Calu3 (cell line): ENCODE results near the gene NCAPG. TPM values are rescaled to one million over a fixed set of nuclear protein-coding genes. Genes with fewer than 3 reads are reported as not detected.

Experiments used
- BruUV-seq: library from RNA; stranded (reverse); fragments of 400-500 nt; replicated peaks from 2 replicates; lab custom pipeline; 2021; lab: Mats Ljungman, UMichigan
- CTCF ChIA-PET: fragments of 300-600 bp; sonication (Branson Sonifier 250); formaldehyde crosslinking; loops from one replicate; lab custom pipeline; 2022; ENCODE audit warnings: antibody characterized with exemption; lab: Charles Lee
- DNase-seq: peaks from one replicate; pipeline ENCODE4 v3.0.0; 2022
- H3K27ac Mint-ChIP-seq: one replicate; pipeline ENCODE4 v1.8.0; 2022; ENCODE audit warnings: mixed read lengths; ENCODE audit not compliant: unreplicated experiment
- H3K27me3 Mint-ChIP-seq: one replicate; pipeline ENCODE4 v1.8.0; 2022; ENCODE audit warnings: mixed read lengths; ENCODE audit not compliant: unreplicated experiment
- H3K36me3 Mint-ChIP-seq: one replicate; pipeline ENCODE4 v1.8.0; 2022; ENCODE audit warnings: mild to moderate bottlenecking, moderate library complexity, mixed read lengths; ENCODE audit not compliant: insufficient read depth, unreplicated experiment
- H3K4me1 Mint-ChIP-seq: one replicate; pipeline ENCODE4 v1.8.0; 2022; ENCODE audit warnings: mild to moderate bottlenecking, low read depth, mixed read lengths; ENCODE audit not compliant: unreplicated experiment
- H3K4me3 Mint-ChIP-seq: one replicate; pipeline ENCODE4 v1.8.0; 2022; ENCODE audit warnings: mild to moderate bottlenecking, low read depth, moderate library complexity, mixed read lengths; ENCODE audit not compliant: unreplicated experiment
- H3K9me3 Mint-ChIP-seq: one replicate; pipeline ENCODE4 v1.8.0; 2022; ENCODE audit warnings: low read depth, mixed read lengths; ENCODE audit not compliant: unreplicated experiment
- intact Hi-C: fragments of 100-400 bp; cut with micrococcal nuclease; formaldehyde crosslinking; loops from one replicate; pipeline ENCODE4 v1.10.0; 2022; ENCODE audit not compliant: unreplicated experiment
- total RNA-seq: library from RNA; stranded (reverse); gene quantifications from 2 replicates; pipeline ENCODE4 v1.2.3, GENCODE V29; 2022
- TF ChIP-seq, protein P1 (sequence below): fragments of 200-600 bp; IDR thresholded peaks from one replicate; pipeline ENCODE4 v1.8.0; 2022; ENCODE audit warnings: antibody characterized with exemption; ENCODE audit not compliant: unreplicated experiment

The NCAPG gene
- total RNA-seq, 1 experiment from 2014 or later: 35.3 TPM

DNA sequence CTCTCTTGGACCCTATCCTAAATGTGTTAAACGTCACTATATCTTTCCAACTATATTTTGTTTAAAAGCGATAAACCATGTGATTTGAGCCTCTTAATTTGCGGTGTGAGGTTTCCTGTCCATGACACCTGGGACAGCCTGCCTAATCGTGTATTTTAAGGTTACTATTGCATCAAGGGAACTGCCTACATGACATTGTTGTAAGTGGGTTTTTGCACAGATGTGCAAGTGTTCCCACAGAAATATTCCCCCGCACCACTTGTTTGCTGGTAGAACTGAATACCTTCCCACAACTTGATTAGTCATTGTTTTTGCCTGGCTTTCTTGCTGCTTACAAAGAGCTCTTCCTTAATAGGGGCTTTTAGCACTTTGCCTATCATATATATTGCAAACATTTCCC, 24.2 kb upstream of the NCAPG start:
- H3K9me3 Mint-ChIP-seq: peaks cover 3% of the 10 kb centered on the region
- CTCF ChIA-PET: interaction anchor here (0.8 kb wide), 1 partner anchor 237 kb away, joined by 3 read pairs; no protein-coding TSS in a partner anchor
- intact Hi-C loops: loop anchor here (5.0 kb wide), 1 partner anchor 239 kb away; no protein-coding TSS in a partner anchor
- H3K36me3 Mint-ChIP-seq: no peaks in the 10 kb centered on the region
- no peak for DNase-seq
- BruUV-seq: no TSS peak
- H3K27me3 Mint-ChIP-seq: peaks cover 6% of the 10 kb centered on the region
- no peaks in the 10 kb centered on the region for H3K4me1 Mint-ChIP-seq
- TF ChIP-seq, protein P1, sequence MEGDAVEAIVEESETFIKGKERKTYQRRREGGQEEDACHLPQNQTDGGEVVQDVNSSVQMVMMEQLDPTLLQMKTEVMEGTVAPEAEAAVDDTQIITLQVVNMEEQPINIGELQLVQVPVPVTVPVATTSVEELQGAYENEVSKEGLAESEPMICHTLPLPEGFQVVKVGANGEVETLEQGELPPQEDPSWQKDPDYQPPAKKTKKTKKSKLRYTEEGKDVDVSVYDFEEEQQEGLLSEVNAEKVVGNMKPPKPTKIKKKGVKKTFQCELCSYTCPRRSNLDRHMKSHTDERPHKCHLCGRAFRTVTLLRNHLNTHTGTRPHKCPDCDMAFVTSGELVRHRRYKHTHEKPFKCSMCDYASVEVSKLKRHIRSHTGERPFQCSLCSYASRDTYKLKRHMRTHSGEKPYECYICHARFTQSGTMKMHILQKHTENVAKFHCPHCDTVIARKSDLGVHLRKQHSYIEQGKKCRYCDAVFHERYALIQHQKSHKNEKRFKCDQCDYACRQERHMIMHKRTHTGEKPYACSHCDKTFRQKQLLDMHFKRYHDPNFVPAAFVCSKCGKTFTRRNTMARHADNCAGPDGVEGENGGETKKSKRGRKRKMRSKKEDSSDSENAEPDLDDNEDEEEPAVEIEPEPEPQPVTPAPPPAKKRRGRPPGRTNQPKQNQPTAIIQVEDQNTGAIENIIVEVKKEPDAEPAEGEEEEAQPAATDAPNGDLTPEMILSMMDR: no peak
- no peak overlapping the region for H3K4me3 Mint-ChIP-seq
- H3K27ac Mint-ChIP-seq: no peak overlapping the region

DNA sequence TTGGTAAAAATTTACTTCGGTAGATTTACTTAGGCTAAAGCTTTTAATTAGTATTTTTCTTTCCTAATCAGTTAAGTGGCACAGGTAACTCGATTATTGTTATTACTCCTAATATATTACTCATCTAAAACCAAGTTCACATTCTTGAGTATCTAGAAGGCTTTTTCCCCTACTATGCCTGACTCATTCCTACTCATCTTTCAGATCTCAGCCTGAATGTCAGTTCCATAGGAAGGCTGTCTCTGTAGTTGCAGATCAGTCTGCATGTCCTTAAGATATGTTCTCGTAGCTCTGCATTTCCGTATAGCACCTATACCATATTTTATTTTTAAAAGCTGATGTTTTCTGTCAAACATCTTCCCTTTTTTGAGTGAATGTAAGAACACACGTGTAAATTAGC, 23.5 kb upstream of the NCAPG start:
- intact Hi-C loops: loop anchor here (5.0 kb wide), 1 partner anchor 240 kb away; no protein-coding TSS in a partner anchor
- Mint-ChIP-seq H3K36me3 (no peaks in the 10 kb centered on the region), H3K27me3 (no peaks in the 10 kb centered on the region), H3K9me3 (no peaks in the 10 kb centered on the region), H3K4me3 (no peak overlapping the region), H3K4me1 (no peaks in the 10 kb centered on the region), H3K27ac (no peak overlapping the region)
- BruUV-seq: no TSS peak
- TF ChIP-seq, protein P1: no peak
- no peak for DNase-seq
- CTCF ChIA-PET: no interaction called here

DNA sequence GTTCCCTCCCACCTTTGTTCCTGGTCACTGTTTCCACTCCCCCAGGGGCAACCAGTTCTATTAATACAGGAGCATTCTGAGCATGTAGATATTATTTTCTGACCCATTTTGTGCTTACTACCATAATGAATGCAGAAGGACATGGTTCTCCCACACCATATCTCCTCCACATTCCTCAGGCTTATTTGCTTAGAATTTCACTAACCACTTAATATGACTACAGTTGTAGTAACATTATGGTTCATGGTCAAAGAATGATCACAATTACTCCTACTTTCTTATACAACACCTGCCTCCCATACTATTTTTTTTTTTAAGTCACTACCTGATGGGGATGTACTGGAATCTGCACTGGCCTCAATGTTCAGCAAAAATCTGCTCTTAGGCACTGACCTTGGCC, 21.8 kb upstream of the NCAPG start:
- intact Hi-C loops: loop anchor here (5.0 kb wide), 1 partner anchor 242 kb away; no protein-coding TSS in a partner anchor
- DNase-seq: no peak
- CTCF ChIA-PET: no interaction called here
- TF ChIP-seq, protein P1: no peak
- H3K36me3 Mint-ChIP-seq: no peaks in the 10 kb centered on the region
- no peaks in the 10 kb centered on the region for H3K27me3 Mint-ChIP-seq
- H3K27ac Mint-ChIP-seq: no peak overlapping the region
- no peaks in the 10 kb centered on the region for H3K4me1 Mint-ChIP-seq
- no TSS peak for BruUV-seq
- no peak overlapping the region for H3K4me3 Mint-ChIP-seq
- no peaks in the 10 kb centered on the region for H3K9me3 Mint-ChIP-seq

DNA sequence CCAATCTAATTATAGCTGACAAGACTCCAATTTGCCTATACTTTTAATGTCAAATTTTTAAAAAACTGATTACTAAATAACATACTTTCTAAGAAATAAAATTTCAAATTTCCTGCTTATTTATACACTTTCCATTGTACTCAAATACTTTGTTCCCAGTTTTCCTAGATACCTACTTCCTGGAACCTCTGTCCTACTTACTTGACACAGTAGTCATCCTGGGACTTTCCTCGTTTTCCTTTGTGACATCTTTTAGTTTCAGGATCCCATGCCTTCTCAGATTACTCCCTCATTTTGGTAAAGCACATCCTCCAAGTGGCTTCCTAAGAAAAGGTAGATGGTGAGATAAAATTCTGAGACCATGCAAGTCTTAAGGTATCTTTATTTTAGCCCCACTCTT, 16.0 kb upstream of the NCAPG start:
- CTCF ChIA-PET: no interaction called here

More for the DNA sequence above, 16.0 kb upstream of the NCAPG start:
- Mint-ChIP-seq H3K27ac (no peak overlapping the region), H3K4me1 (no peaks in the 10 kb centered on the region), H3K4me3 (no peak overlapping the region), H3K36me3 (no peaks in the 10 kb centered on the region), H3K27me3 (no peaks in the 10 kb centered on the region), H3K9me3 (no peaks in the 10 kb centered on the region)
- TF ChIP-seq, protein P1: no peak
- no peak for DNase-seq
- BruUV-seq: no TSS peak
- intact Hi-C loops: no loop called here
